Measurements from ENCODE around the gene MSH5. TPM values are rescaled to one million over a fixed set of nuclear protein-coding genes. Genes with fewer than 3 reads are reported as not detected.

The MSH5 gene
- total and polyA plus RNA-seq, 2 of the 13 experiments (the other 11 are each of a cell fraction or from before 2014, with no cell fraction given): 10.2 to 38.7 TPM

DNA sequence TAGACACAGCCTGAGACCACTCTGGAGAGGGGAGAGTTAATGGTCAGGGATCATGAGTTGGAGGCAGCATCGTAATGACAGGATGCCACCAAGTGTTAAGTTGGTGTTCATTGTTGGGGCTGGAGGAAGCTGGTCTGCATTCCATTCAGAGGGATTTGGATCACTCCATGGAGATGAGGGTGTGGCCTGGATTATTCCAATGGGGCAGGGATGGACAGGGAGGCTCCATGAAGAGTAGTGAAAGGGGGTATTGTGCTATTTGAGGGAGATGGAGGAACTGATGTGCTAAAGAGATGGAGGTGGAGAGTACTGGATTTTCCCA, 23.8 kb downstream of the MSH5 start:
- DNase-seq (ENCODE audit: low spot score): peak; percentile 68
- TF ChIP-seq ZBTB38 (CRISPR knock-in tag; IDR thresholded peaks at IDR 0.05) (0 out of 2 replicates have a peak, but pooled peaks have one; percentile 25), BHLHE40 (IDR thresholded peaks at IDR 0.05; ENCODE audit: low read length) (0 out of 2 replicates have a peak, but pooled peaks have one; percentile 27), NCOA2 (CRISPR knock-in tag; IDR thresholded peaks at IDR 0.05) (no peak), FOXK2 (IDR thresholded peaks at IDR 0.05) (0 out of 2 replicates have a peak, but pooled peaks have one; percentile 19), SAP130 (CRISPR knock-in tag; IDR thresholded peaks at IDR 0.05; ENCODE audit: low read depth) (peak; percentile 49; the same call in 1 of the 2 replicates), KMT2A (CRISPR knock-in tag; IDR thresholded peaks at IDR 0.05) (no peak), ZNF569 (CRISPR knock-in tag; IDR thresholded peaks at IDR 0.05; ENCODE audit: borderline replicate concordance) (no peak), MED1 (CRISPR knock-in tag; IDR thresholded peaks at IDR 0.05) (peak; percentile 18; the same call in 1 of the 2 replicates), POLR2G (IDR thresholded peaks at IDR 0.05; ENCODE audit: low read depth, low read length) (0 out of 2 replicates have a peak, but pooled peaks have one; percentile 34), STAG1 (CRISPR knock-in tag; IDR thresholded peaks at IDR 0.05) (peak; percentile 69), ZNF781 (CRISPR knock-in tag; IDR thresholded peaks at IDR 0.05; ENCODE audit: borderline replicate concordance, not compliant biosample characterization) (no peak), NR2F1 (CRISPR knock-in tag; IDR thresholded peaks at IDR 0.05) (no peak), ZBTB42 (CRISPR knock-in tag; IDR thresholded peaks at IDR 0.05) (no peak), AHR (CRISPR knock-in tag; IDR thresholded peaks at IDR 0.05) (no peak), ZNF17 (CRISPR knock-in tag; IDR thresholded peaks at IDR 0.05) (no peak)
- TF ChIP-seq, protein P1, sequence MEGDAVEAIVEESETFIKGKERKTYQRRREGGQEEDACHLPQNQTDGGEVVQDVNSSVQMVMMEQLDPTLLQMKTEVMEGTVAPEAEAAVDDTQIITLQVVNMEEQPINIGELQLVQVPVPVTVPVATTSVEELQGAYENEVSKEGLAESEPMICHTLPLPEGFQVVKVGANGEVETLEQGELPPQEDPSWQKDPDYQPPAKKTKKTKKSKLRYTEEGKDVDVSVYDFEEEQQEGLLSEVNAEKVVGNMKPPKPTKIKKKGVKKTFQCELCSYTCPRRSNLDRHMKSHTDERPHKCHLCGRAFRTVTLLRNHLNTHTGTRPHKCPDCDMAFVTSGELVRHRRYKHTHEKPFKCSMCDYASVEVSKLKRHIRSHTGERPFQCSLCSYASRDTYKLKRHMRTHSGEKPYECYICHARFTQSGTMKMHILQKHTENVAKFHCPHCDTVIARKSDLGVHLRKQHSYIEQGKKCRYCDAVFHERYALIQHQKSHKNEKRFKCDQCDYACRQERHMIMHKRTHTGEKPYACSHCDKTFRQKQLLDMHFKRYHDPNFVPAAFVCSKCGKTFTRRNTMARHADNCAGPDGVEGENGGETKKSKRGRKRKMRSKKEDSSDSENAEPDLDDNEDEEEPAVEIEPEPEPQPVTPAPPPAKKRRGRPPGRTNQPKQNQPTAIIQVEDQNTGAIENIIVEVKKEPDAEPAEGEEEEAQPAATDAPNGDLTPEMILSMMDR (CRISPR knock-in tag; IDR thresholded peaks at IDR 0.05): peak; percentile 77
- TF ChIP-seq, protein P2, sequence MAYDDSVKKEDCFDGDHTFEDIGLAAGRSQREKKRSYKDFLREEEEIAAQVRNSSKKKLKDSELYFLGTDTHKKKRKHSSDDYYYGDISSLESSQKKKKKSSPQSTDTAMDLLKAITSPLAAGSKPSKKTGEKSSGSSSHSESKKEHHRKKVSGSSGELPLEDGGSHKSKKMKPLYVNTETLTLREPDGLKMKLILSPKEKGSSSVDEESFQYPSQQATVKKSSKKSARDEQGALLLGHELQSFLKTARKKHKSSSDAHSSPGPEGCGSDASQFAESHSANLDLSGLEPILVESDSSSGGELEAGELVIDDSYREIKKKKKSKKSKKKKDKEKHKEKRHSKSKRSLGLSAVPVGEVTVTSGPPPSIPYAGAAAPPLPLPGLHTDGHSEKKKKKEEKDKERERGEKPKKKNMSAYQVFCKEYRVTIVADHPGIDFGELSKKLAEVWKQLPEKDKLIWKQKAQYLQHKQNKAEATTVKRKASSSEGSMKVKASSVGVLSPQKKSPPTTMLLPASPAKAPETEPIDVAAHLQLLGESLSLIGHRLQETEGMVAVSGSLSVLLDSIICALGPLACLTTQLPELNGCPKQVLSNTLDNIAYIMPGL (CRISPR knock-in tag; IDR thresholded peaks at IDR 0.05; ENCODE audit: borderline replicate concordance in 1 of 2, low read depth in 1 of 2): 0 out of 4 replicates have a peak, but pooled peaks of 1 of the 2 experiments have one; percentile 39
- TF ChIP-seq, protein P3, sequence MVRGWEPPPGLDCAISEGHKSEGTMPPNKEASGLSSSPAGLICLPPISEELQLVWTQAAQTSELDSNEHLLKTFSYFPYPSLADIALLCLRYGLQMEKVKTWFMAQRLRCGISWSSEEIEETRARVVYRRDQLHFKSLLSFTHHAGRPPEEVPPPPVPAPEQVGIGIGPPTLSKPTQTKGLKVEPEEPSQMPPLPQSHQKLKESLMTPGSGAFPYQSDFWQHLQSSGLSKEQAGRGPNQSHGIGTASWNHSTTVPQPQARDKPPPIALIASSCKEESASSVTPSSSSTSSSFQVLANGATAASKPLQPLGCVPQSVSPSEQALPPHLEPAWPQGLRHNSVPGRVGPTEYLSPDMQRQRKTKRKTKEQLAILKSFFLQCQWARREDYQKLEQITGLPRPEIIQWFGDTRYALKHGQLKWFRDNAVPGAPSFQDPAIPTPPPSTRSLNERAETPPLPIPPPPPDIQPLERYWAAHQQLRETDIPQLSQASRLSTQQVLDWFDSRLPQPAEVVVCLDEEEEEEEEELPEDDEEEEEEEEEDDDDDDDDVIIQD (CRISPR knock-in tag; IDR thresholded peaks at IDR 0.05; ENCODE audit: low read depth): 0 out of 2 replicates have a peak, but pooled peaks have one; percentile 59

More for the DNA sequence above, 23.8 kb downstream of the MSH5 start:
- Histone ChIP-seq H2AFZ (ENCODE audit: low read length) (no peak overlapping the region), H3K9me3 (ENCODE audit: low read length) (no peaks in the 10 kb centered on the region), H3K4me2 (ENCODE audit: low read depth, low read length) (no peak overlapping the region), H3K79me2 (ENCODE audit: insufficient read depth, low read length) (no peaks in the 10 kb centered on the region), H3K27ac (ENCODE audit: extremely low read length, insufficient read depth, low read length) (no peak overlapping the region), H3K36me3 (replicated peaks in 1 of 2; ENCODE audit: control insufficient read depth in 1 of 2, insufficient read depth in 2 of 2, low read length in 2 of 2) (peaks cover 0 to 2% of the 10 kb centered on the region in 2 experiments; a peak in 3 of 5 replicates), H3K4me1 (ENCODE audit: insufficient read depth, low read length) (peaks cover 47% of the 10 kb centered on the region), H4K20me1 (ENCODE audit: insufficient read depth, low read length) (no peaks in the 10 kb centered on the region), H3K27me3 (ENCODE audit: control insufficient read depth in 1 of 2, insufficient read depth in 2 of 2, low read length in 2 of 2) (no peaks in the 10 kb centered on the region), H3K9ac (ENCODE audit: insufficient read depth, low read depth, low read length) (no peak overlapping the region), H3K4me3 (replicated peaks in 1 of 3; ENCODE audit: insufficient read depth in 1 of 3, low read depth in 2 of 3, low read length in 3 of 3) (no peak overlapping the region)
- ChIA-PET POLR2A (interaction anchor here (1.0 to 1.6 kb wide), 2 partner anchors 25 to 27 kb away, joined by 3 to 10 read pairs; partner anchors contain the start of gene CLIC1), CTCF (ENCODE audit: low intra/inter-chr PET ratio, low total read pairs) (no interaction called here)
- 20% methylated on average over 1 of the region's 1 CpG for WGBS (ENCODE audit: low lambda C conversion rate)
- ATAC-seq: peak; percentile 10
- intact Hi-C loops (cut with micrococcal nuclease; ENCODE audit: unreplicated experiment): no loop called here
- in situ Hi-C loops (cut with HindIII; ENCODE audit: extremely low pct_ligation_motif_present, low pct_unique_long_range_greater_than_20kb): no loop called here
- BruUV-seq (replicated peaks): no TSS peak
- FAIRE-seq: peak; percentile 34

Measured in HepG2 (cell line).